Stimulated activated naive CD4-positive, alpha-beta T cell (primary cell): ENCODE measurements around the gene CCN6.

Source experiments
- DNase-seq, 6 experiments: peaks; one replicate each; lab custom pipeline; 2025; lab: John Stamatoyannopoulos, UW

CCN6 gene

GRCh38 chr6:112114577-112115223 is 60.8 kb downstream of the CCN6 start:
- DNase-seq: no peak

GRCh38 chr6:112116221-112116620 is 62.3 kb downstream of the CCN6 start:
- DNase-seq: no peak

- no peak for DNase-seq
These were observed 63.6 kb downstream of the CCN6 start for GRCh38 chr6:112117554-112117953.

- DNase-seq: no peak
These were observed 64.1 kb downstream of the CCN6 start for GRCh38 chr6:112118034-112118433.
